ENCODE data around the gene THSD8. TPM values are rescaled to one million over a fixed set of nuclear protein-coding genes. Genes with fewer than 3 reads are reported as not detected.

THSD8 gene
- total RNA-seq, 1 experiment from 2014 or later: not detected

Other genes starting within 250 kb of the THSD8 start
- 6.3 and 7.9 TPM in 2 replicates for gene ZNF490, start 191.3 kb upstream of the THSD8 start, total RNA-seq (2014; rRNA removed; shearing (Covaris generic))
- 12.8 and 27.7 TPM in 2 replicates for gene ZNF791, start 191.1 kb upstream of the THSD8 start, total RNA-seq (2014; rRNA removed; shearing (Covaris generic))
- gene MAN2B1, start 135.3 kb upstream of the THSD8 start, total RNA-seq (2014; rRNA removed; shearing (Covaris generic)): 57.8 and 68.4 TPM in 2 replicates
- 9.6 and 10.5 TPM in 2 replicates for gene WDR83, start 135.3 kb upstream of the THSD8 start, total RNA-seq (2014; rRNA removed; shearing (Covaris generic))
- 82.7 and 108 TPM in 2 replicates for gene DHPS, start 120.2 kb upstream of the THSD8 start, total RNA-seq (2014; rRNA removed; shearing (Covaris generic))
- not detected in 2 replicates for gene GNG14, start 114.1 kb upstream of the THSD8 start, total RNA-seq (2014; rRNA removed; shearing (Covaris generic))
- gene FBXW9, start 105.4 kb upstream of the THSD8 start, total RNA-seq (2014; rRNA removed; shearing (Covaris generic)): 12.0 and 14.5 TPM in 2 replicates
- gene TNPO2, start 78.1 kb upstream of the THSD8 start, total RNA-seq (2014; rRNA removed; shearing (Covaris generic)): 32.3 and 40.2 TPM in 2 replicates
- 272 and 329 TPM in 2 replicates for gene TRIR, start 67.4 kb upstream of the THSD8 start, total RNA-seq (2014; rRNA removed; shearing (Covaris generic))
- gene GET3, start 64.6 kb upstream of the THSD8 start, total RNA-seq (2014; rRNA removed; shearing (Covaris generic)): 112 and 114 TPM in 2 replicates
- not detected in 2 replicates for gene BEST2, start 50.3 kb upstream of the THSD8 start, total RNA-seq (2014; rRNA removed; shearing (Covaris generic))
- gene HOOK2, start 26.5 kb upstream of the THSD8 start, total RNA-seq (2014; rRNA removed; shearing (Covaris generic)): 7.2 and 8.4 TPM in 2 replicates
- gene JUNB, start 10.6 kb upstream of the THSD8 start, total RNA-seq (2014; rRNA removed; shearing (Covaris generic)): 68.3 and 92.5 TPM in 2 replicates
- gene PRDX2, start 269 bp upstream of the THSD8 start, total RNA-seq (2014; rRNA removed; shearing (Covaris generic)): 178 and 300 TPM in 2 replicates
- 50.4 and 62.8 TPM in 2 replicates for gene RNASEH2A, start 4.5 kb downstream of the THSD8 start, total RNA-seq (2014; rRNA removed; shearing (Covaris generic))
- 0.52 TPM in 1 of 2 replicates, not detected in the other for gene RTBDN, start 32.5 kb downstream of the THSD8 start, total RNA-seq (2014; rRNA removed; shearing (Covaris generic))
- 0.10 and 0.12 TPM in 2 replicates for gene MAST1, start 36.4 kb downstream of the THSD8 start, total RNA-seq (2014; rRNA removed; shearing (Covaris generic))
- 61.0 and 62.4 TPM in 2 replicates for gene DNASE2, start 79.4 kb downstream of the THSD8 start, total RNA-seq (2014; rRNA removed; shearing (Covaris generic))
- not detected in 2 replicates for gene KLF1, start 85.1 kb downstream of the THSD8 start, total RNA-seq (2014; rRNA removed; shearing (Covaris generic))
- 27.2 and 27.5 TPM in 2 replicates for gene GCDH, start 89.1 kb downstream of the THSD8 start, total RNA-seq (2014; rRNA removed; shearing (Covaris generic))
- 0.20 and 0.34 TPM in 2 replicates for gene SYCE2, start 117.2 kb downstream of the THSD8 start, total RNA-seq (2014; rRNA removed; shearing (Covaris generic))
- 67.2 and 86.6 TPM in 2 replicates for gene FARSA, start 131.6 kb downstream of the THSD8 start, total RNA-seq (2014; rRNA removed; shearing (Covaris generic))
- 2,061 and 2,975 TPM in 2 replicates for gene CALR, start 136.5 kb downstream of the THSD8 start, total RNA-seq (2014; rRNA removed; shearing (Covaris generic))
- 156 and 205 TPM in 2 replicates for gene RAD23A, start 143.8 kb downstream of the THSD8 start, total RNA-seq (2014; rRNA removed; shearing (Covaris generic))
- gene GADD45GIP1, start 155.2 kb downstream of the THSD8 start, total RNA-seq (2014; rRNA removed; shearing (Covaris generic)): 48.1 and 54.0 TPM in 2 replicates
- gene DAND5, start 167.5 kb downstream of the THSD8 start, total RNA-seq (2014; rRNA removed; shearing (Covaris generic)): 0.62 TPM in 1 of 2 replicates, not detected in the other
- 38.5 and 52.0 TPM in 2 replicates for gene NFIX, start 193.4 kb downstream of the THSD8 start, total RNA-seq (2014; rRNA removed; shearing (Covaris generic))

All from M059J (cell line).